ENCODE results near the gene INHBE.

DNA sequence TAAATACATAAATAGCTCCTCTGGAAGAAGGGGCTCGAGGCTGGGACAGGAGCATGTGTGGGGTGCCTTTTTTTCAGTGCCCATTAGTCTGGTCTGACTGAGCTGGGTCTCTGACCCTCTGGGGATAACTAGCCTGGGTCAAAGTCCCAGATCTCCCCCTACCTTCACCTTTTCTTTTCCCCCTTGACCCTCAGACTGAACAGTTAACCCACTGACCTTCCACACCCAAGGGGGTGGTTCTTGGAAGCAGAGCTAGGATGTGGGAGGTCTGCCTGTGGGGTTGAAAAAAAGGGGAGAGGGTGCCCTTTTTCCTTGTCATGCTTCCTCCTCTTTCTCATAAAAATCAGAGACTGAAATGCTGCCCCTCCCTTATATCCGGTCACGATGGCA is 3.6 kb downstream of the INHBE start:
- TF ChIP-seq ZNF561 (tag by site-specific recombination; IDR thresholded peaks at IDR 0.05; ENCODE audit: borderline replicate concordance), result no peak
- no peak for TF ChIP-seq ZNF529 (tag by site-specific recombination; IDR thresholded peaks at IDR 0.05; ENCODE audit: insufficient replicate concordance)
- TF ChIP-seq ZSCAN30 (tag by site-specific recombination; IDR thresholded peaks at IDR 0.05), result no peak
- TF ChIP-seq ZNF112 (tag by site-specific recombination; IDR thresholded peaks at IDR 0.05), result no peak
- no peak for TF ChIP-seq TCF7L2 (IDR thresholded peaks at IDR 0.05; ENCODE audit: borderline replicate concordance, low read depth, low read length)
- TF ChIP-seq, protein P1, sequence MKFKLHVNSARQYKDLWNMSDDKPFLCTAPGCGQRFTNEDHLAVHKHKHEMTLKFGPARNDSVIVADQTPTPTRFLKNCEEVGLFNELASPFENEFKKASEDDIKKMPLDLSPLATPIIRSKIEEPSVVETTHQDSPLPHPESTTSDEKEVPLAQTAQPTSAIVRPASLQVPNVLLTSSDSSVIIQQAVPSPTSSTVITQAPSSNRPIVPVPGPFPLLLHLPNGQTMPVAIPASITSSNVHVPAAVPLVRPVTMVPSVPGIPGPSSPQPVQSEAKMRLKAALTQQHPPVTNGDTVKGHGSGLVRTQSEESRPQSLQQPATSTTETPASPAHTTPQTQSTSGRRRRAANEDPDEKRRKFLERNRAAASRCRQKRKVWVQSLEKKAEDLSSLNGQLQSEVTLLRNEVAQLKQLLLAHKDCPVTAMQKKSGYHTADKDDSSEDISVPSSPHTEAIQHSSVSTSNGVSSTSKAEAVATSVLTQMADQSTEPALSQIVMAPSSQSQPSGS (tag by site-specific recombination; IDR thresholded peaks at IDR 0.05; ENCODE audit: low read depth), result no peak
- TF ChIP-seq TRIM28 (IDR thresholded peaks at IDR 0.05; ENCODE audit: borderline replicate concordance, low read length), result no peak
- no peak for TF ChIP-seq ZBTB20 (tag by site-specific recombination; IDR thresholded peaks at IDR 0.05)
- TF ChIP-seq, protein P2, sequence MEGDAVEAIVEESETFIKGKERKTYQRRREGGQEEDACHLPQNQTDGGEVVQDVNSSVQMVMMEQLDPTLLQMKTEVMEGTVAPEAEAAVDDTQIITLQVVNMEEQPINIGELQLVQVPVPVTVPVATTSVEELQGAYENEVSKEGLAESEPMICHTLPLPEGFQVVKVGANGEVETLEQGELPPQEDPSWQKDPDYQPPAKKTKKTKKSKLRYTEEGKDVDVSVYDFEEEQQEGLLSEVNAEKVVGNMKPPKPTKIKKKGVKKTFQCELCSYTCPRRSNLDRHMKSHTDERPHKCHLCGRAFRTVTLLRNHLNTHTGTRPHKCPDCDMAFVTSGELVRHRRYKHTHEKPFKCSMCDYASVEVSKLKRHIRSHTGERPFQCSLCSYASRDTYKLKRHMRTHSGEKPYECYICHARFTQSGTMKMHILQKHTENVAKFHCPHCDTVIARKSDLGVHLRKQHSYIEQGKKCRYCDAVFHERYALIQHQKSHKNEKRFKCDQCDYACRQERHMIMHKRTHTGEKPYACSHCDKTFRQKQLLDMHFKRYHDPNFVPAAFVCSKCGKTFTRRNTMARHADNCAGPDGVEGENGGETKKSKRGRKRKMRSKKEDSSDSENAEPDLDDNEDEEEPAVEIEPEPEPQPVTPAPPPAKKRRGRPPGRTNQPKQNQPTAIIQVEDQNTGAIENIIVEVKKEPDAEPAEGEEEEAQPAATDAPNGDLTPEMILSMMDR (tag by site-specific recombination; IDR thresholded peaks at IDR 0.05), result no peak
- TF ChIP-seq, protein P3, sequence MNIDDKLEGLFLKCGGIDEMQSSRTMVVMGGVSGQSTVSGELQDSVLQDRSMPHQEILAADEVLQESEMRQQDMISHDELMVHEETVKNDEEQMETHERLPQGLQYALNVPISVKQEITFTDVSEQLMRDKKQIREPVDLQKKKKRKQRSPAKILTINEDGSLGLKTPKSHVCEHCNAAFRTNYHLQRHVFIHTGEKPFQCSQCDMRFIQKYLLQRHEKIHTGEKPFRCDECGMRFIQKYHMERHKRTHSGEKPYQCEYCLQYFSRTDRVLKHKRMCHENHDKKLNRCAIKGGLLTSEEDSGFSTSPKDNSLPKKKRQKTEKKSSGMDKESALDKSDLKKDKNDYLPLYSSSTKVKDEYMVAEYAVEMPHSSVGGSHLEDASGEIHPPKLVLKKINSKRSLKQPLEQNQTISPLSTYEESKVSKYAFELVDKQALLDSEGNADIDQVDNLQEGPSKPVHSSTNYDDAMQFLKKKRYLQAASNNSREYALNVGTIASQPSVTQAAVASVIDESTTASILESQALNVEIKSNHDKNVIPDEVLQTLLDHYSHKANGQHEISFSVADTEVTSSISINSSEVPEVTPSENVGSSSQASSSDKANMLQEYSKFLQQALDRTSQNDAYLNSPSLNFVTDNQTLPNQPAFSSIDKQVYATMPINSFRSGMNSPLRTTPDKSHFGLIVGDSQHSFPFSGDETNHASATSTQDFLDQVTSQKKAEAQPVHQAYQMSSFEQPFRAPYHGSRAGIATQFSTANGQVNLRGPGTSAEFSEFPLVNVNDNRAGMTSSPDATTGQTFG (tag by site-specific recombination; IDR thresholded peaks at IDR 0.05; ENCODE audit: borderline replicate concordance), result no peak

Measured in HEK293 (cell line).